HUES6 (cell line): ENCODE data around the gene HCRTR2.

ENCODE experiments used
- H3K27ac ChIP-seq: 2 replicates; pipeline ENCODE4 v1.7.0; 2013; ENCODE audit warnings: low read depth, mild to moderate bottlenecking, low read length, inconsistent platforms
- H3K27me3 ChIP-seq: 2 replicates; pipeline ENCODE4 v1.6.1; 2013; ENCODE audit warnings: low read length; ENCODE audit not compliant: control insufficient read depth, insufficient read depth
- H3K36me3 ChIP-seq: 2 replicates; pipeline ENCODE4 v1.6.1; 2013; ENCODE audit warnings: low read length; ENCODE audit not compliant: control insufficient read depth, insufficient read depth
- H3K4me1 ChIP-seq: 2 replicates; pipeline ENCODE4 v1.6.1; 2013; ENCODE audit warnings: low read length; ENCODE audit not compliant: control insufficient read depth, insufficient read depth
- H3K4me3 ChIP-seq: 2 replicates; pipeline ENCODE4 v1.5.1; 2013; ENCODE audit warnings: low read depth, low read length
- H3K9ac ChIP-seq: one replicate; pipeline ENCODE4 v1.6.1; 2013; ENCODE audit warnings: mild to moderate bottlenecking, low read length
- H3K9me3 ChIP-seq: 2 replicates; pipeline ENCODE4 v1.6.1; 2013; ENCODE audit warnings: low read depth, low read length; ENCODE audit not compliant: control insufficient read depth, insufficient read depth

HCRTR2 gene

DNA sequence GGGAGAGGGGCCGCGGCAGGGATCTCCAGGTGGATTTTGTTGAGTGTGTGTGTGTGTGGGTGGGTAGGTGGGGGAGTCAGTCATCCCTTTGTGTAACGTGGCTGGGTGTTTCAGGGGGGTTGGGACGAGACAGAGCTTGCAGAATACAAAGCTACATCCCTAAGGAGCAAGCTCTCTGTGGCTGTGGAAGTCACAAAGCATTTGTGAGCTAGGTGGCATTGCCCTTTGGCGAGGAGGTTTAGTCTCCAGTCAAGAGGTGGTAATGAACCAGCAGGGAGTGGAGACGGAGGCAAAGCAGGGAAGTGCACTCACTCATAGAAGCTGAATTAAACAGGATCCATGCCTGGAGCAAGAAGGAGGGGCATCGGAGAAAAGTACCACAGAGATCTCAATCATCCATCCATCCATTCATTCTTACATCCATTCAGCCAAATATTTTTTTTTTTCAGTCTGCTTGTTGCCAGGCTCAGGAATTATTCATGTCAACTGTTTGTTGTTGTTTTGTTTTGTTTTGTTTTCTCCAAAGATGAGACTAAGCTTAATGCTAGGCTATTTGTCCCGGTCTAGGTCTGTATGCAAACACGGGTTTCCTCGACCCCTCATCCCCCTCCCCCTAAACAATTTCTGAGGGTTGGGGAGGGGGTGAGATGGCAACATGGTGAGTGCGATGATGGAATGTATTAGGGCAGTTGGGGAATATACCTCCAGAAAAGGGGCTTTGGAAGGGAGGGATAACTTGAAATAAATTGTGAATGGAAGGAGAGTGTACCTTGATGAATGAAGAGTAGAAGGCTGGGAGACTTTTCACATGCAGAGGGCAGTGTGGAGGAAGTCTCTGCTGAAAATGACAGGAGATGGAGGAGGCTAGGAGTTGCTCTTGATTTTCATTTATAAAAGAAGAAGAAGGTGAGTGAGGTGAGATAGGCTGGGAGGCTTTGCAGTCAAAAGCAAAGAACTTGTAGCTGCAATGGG lies 1.0 kb downstream of the HCRTR2 start:
- no peak overlapping the region for H3K27ac ChIP-seq
- H3K9ac ChIP-seq = no peak overlapping the region
- peaks cover 39% of the 10 kb centered on the region for H3K27me3 ChIP-seq
- no peaks in the 10 kb centered on the region for H3K9me3 ChIP-seq
- H3K36me3 ChIP-seq = no peaks in the 10 kb centered on the region
- peaks cover 6% of the 10 kb centered on the region for H3K4me1 ChIP-seq
- peak overlapping the region; percentile 74 for H3K4me3 ChIP-seq

DNA sequence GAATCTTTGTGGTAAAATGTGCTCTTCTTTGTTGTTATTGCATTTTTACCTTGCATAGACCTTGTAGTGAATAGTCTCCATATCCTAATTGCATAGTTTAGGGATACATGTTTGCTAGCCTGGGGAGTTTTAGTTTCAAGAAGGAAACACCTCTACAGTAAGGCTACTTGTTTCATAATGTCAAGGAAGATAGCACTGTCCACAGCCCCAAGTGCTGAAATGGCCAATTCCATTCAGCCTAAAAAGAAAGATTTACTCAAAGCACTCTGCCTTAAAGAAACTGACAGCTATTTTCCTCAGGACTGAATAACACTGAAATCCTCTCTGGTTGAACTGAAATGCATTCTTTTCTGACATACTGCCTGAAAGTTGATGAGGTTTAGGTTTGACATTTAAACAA lies 2.6 kb downstream of the HCRTR2 start:
- H3K36me3 ChIP-seq = no peaks in the 10 kb centered on the region
- no peak overlapping the region for H3K27ac ChIP-seq
- no peak overlapping the region for H3K4me3 ChIP-seq
- no peak overlapping the region for H3K9ac ChIP-seq
- H3K4me1 ChIP-seq = peaks cover 6% of the 10 kb centered on the region
- no peaks in the 10 kb centered on the region for H3K9me3 ChIP-seq
- H3K27me3 ChIP-seq = peaks cover 39% of the 10 kb centered on the region

DNA sequence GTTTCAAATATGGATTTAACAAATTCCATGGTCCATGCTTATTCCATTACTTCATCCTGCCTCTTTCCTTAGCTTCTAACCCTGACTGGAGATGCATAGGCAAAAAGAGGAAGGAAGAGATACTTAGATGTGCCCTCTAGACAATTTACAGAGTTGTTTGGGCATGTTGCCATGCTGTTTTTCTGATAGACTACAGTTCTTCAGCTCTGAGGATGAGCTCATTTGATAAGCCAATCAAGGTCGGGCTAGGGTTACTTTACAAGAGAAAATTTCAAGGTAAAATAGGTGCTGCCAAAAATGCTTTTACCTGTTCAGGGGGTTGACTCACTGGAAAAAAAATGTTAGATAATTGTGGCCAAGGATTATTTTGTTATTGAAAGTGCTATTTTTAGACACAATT lies 5.9 kb downstream of the HCRTR2 start:
- H3K27me3 ChIP-seq = peaks cover 13% of the 10 kb centered on the region
- H3K9ac ChIP-seq = no peak overlapping the region
- H3K4me1 ChIP-seq = peaks cover 2% of the 10 kb centered on the region
- no peaks in the 10 kb centered on the region for H3K9me3 ChIP-seq
- no peaks in the 10 kb centered on the region for H3K36me3 ChIP-seq
- no peak overlapping the region for H3K4me3 ChIP-seq
- no peak overlapping the region for H3K27ac ChIP-seq

DNA sequence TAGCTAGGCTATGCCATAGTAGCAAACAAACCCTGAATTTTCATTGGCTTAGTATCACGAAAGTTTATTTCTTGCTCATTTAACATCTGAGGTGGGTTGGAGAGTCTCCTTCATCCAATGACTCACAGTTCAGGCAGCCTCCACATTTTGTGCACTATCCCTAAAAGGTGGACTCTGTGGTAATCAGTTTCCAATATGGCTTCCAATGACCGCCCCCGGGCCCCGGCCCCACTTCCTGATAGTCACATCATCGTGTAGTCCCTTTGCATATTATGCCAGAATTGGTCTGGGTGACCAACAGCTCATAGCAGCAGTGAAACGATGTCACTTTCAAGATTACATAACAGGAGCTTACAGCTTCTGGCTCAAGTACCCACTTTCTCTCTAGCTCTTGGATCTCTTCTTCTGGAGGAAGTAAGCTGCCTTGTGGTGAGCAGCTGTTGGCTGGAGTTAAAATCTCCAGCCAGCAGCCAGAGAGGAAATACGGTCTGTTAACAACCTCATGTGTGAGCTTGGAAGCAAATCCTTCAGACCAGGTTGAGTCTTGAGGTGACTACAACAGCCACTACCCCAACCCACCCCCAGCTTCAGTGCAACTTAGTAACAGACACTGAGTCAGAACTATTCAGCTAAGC lies 7.8 kb downstream of the HCRTR2 start:
- no peak overlapping the region for H3K27ac ChIP-seq
- no peak overlapping the region for H3K9ac ChIP-seq
- no peaks in the 10 kb centered on the region for H3K27me3 ChIP-seq
- no peaks in the 10 kb centered on the region for H3K4me1 ChIP-seq
- no peak overlapping the region for H3K4me3 ChIP-seq
- no peaks in the 10 kb centered on the region for H3K36me3 ChIP-seq
- H3K9me3 ChIP-seq = no peaks in the 10 kb centered on the region

DNA sequence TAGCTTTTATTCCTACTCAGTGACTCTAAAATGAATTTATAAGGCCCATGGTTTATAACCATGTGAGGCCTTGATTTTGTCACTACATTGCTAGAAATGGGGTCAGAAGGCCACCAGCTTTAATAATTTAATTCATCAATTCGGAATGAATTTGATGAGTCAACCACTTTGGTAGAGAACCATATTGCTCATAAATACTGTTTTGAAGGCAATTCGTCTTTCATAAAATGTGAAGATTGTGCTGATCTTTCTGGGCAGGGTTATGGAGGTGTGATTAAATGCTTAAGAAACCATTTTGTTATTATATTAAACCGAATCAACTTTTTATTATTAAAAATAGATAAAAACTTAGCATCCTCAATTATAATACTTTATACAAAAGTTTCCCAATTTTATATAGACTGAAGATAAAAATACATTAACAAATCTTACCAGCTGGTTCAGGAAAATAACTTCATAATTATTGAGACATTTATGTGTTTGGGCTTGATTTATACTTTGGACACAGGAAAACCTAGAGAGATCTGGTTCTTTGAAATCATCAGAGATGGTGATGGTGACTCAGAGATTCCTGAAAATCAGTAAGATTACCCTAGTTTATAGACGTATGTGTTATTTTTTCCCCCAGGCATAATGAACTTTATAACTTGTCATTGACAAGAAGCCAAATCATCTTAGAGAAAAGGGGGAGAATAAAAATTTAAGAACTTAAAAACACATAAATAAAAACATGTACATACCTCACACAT lies 10.6 kb downstream of the HCRTR2 start:
- H3K9ac ChIP-seq = no peak overlapping the region
- H3K9me3 ChIP-seq = no peaks in the 10 kb centered on the region
- H3K36me3 ChIP-seq = no peaks in the 10 kb centered on the region
- H3K27ac ChIP-seq = no peak overlapping the region
- no peaks in the 10 kb centered on the region for H3K4me1 ChIP-seq
- H3K4me3 ChIP-seq = no peak overlapping the region
- H3K27me3 ChIP-seq = no peaks in the 10 kb centered on the region

DNA sequence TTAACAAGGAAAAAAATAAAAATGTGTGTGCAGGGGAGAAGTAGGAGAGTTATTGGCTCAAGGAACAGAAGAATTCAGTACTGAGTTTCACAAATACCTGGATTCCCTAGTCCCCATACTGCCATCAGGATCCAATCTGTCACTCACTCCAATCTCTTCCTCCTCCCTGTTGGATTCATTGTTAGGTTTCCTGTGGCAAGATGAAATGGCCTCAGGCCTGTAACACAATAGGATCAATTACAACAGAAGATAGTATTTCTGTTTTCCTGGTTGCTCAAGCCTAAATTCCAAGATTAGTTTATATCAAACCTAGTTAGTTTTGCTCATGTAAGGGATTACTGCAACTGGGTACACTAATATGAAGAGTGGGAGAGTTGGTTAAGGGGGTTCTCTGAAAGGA lies 24.4 kb downstream of the HCRTR2 start:
- Histone ChIP-seq H3K36me3 (no peaks in the 10 kb centered on the region), H3K9ac (no peak overlapping the region), H3K27me3 (no peaks in the 10 kb centered on the region), H3K9me3 (no peaks in the 10 kb centered on the region), H3K4me1 (peaks cover 13% of the 10 kb centered on the region), H3K27ac (0 out of 2 replicates have a peak overlapping the region, but pooled peaks have one; percentile 23), H3K4me3 (no peak overlapping the region)

DNA sequence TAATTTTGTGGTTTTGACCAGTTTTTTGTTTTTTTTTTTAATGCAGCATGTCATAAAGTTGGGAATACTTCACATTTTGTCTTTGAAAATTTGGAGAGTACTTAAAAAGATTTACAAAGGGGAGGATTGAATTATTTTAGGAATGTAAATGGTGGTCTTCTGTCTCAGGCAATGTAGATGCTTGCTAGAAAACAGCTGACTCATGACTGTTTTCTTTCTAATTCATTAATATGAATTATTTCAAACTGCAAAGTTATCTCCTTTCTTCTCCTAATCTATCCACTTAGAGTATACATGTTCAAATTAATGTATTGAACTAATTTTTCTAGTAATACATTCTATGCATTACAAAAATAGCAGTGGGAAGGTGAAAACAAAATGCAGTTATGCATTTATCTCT lies 24.9 kb downstream of the HCRTR2 start:
- Histone ChIP-seq H3K4me3 (no peak overlapping the region), H3K27me3 (no peaks in the 10 kb centered on the region), H3K36me3 (no peaks in the 10 kb centered on the region), H3K9ac (no peak overlapping the region), H3K4me1 (peaks cover 13% of the 10 kb centered on the region), H3K9me3 (no peaks in the 10 kb centered on the region), H3K27ac (0 out of 2 replicates have a peak overlapping the region, but pooled peaks have one; percentile 23)

DNA sequence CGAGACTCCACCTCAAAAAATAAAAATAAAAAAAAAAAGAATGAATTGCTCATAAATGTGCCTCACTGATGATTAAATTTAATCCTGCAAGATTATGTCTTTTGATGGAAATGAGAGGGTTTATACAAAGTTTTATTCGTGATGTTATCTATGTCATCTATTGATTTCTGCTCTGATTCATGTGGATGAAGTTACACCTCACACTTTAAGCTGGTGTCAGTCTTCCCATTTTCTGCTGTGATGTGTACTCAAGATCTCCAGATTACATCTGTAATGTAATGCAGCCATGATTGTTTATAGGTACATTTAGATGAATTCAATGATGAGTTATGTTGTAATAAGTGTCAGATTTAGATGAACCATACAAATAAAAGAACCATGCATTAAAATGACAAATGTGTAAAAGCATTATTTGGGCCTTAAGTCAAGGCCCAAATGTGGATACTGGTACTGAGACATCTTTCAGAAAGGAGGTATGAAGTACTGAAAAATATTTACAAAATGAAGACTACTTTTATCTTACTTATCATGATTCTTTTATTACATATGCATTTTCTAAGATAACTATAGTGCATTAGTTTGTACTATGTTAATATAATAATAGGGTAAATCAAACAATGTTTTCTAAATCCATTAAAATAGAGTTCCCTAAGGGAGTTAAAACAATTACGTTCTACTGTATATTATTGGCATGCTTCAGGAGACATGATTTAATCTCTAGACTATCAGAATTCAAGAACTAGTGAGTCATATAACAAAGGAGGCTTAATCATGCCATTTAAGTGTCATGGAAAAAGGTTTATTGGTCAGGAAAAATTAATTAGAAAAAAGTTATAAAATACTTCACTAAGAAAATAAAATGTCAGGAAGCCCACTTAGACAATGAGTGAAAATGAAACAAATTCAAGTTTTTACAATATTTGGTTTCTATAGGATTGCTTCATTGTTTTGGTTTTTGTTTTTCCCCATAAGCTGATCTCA lies 34.5 kb downstream of the HCRTR2 start:
- Histone ChIP-seq H3K9me3 (no peaks in the 10 kb centered on the region), H3K4me3 (no peak overlapping the region), H3K4me1 (no peaks in the 10 kb centered on the region), H3K36me3 (no peaks in the 10 kb centered on the region), H3K9ac (no peak overlapping the region), H3K27ac (no peak overlapping the region), H3K27me3 (no peaks in the 10 kb centered on the region)

DNA sequence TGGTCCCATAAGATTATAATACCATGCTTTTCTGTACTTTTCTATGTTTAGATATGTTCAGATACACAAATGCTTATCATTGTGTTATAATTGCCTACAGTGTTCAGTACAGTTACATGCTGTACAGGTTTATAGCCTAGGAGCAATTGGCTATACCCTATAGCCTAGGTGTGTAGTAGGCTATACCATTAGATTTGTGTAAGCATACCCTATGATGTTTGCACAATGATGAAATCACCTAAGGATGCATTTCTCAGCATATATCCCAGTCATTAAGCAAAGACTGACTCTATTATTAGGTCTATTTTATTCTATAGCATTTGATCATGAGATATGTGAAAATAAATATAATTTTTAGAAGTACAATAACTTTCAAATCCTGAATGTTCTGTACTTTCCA lies 36.6 kb downstream of the HCRTR2 start:
- peaks cover 2% of the 10 kb centered on the region; the same call in 1 of the 2 replicates for H3K9me3 ChIP-seq
- H3K9ac ChIP-seq = no peak overlapping the region
- H3K4me3 ChIP-seq = no peak overlapping the region

DNA sequence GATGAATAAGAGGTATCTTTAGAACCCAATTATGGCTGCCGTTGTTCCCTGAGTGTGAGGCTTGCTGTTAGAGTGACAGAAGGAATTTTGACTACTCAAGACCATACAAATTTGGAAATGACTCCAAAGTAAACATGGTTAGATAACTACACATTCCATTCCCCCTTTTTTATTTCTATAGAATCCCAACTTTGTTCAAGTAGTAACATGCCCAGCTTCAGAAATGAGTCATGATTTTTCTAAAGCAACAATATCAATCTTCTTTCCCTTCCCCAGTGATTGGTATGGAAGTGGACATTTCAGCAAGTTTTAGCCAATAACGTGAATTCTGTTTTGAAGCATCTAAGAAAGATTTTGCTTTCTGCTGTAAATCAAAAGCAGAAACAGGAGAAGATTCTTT lies 37.8 kb downstream of the HCRTR2 start:
- Histone ChIP-seq H3K9ac (no peak overlapping the region), H3K27me3 (no peaks in the 10 kb centered on the region), H3K9me3 (peaks cover 3% of the 10 kb centered on the region; the same call in 1 of the 2 replicates), H3K4me1 (no peaks in the 10 kb centered on the region), H3K4me3 (no peak overlapping the region), H3K36me3 (no peaks in the 10 kb centered on the region), H3K27ac (no peak overlapping the region)

More for the DNA sequence above, 36.6 kb downstream of the HCRTR2 start:
- Histone ChIP-seq H3K36me3 (no peaks in the 10 kb centered on the region), H3K4me1 (no peaks in the 10 kb centered on the region), H3K27ac (no peak overlapping the region), H3K27me3 (no peaks in the 10 kb centered on the region)
